ENCODE results near the gene MARK3.

Gene MARK3

DNA sequence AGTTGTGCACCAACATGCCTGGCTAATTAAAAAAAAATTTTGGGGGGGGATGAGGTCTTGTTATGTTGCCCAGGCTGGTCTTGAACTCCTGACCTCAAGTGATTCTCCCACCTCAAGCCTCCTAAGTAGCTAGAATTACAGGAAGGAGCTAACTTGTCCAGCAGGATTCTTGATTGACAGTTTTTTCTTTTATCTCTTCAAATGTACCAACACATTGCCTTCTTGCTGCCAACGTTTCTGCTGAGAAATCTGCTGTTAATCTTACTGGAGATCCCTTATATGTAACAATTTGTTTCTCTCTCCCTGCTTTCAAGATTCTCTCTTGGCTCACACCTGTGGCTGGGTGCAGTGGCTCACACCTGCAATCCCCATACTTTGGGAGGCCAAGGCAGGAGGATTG lies 22.4 kb upstream of the MARK3 start:
- no peak for FAIRE-seq
- DNase-seq (ENCODE audit: insufficient read length, low spot score): no peak

GRCh38 chr14:103366741-103367140 lies 18.5 kb upstream of the MARK3 start:
- FAIRE-seq: no peak
- DNase-seq (ENCODE audit: insufficient read length, low spot score): no peak

DNA sequence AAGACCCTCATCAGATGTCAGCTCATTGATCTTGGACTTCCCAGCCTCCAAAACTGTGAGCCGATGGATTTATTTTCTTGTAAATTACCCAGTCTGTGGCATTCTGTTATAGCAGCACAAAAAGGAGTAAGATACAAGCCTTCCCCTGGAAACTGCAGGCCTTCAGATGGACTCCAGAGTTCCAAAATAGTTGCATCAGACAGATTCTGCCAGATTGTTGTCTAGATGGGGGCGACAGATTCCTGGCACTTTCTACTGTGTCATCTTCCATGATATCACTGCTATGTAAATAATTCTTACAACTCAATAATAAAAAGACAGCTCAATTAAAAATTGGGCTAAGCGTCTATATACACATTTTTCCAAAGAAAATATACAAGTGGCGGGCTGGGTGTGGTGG lies 17.2 kb upstream of the MARK3 start:
- DNase-seq (ENCODE audit: insufficient read length, low spot score) (no peak), FAIRE-seq (no peak)

DNA sequence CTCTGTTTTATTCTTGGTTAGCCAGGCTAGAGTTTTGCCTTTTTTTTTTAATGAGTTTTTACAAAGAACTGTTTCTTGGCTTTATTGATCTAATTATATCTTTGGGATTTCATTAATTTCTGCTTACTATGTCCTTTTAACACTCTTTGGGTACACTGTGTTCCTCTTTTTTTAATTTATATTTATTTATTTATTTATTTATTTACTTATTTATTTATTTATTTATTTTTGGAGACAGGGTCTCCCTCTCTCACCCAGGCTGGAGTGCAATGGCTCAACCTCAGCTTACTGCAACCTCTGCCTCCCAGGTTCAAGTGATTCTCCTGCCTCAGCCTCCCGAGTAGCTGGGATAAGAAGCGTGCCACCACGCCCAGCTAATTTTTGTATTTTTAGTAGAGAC lies 15.1 kb upstream of the MARK3 start:
- no peak for FAIRE-seq
- no peak for DNase-seq (ENCODE audit: insufficient read length, low spot score)

- no peak for FAIRE-seq
- DNase-seq (ENCODE audit: insufficient read length, low spot score): no peak
Measured at GRCh38 chr14:103372017-103372416, 13.2 kb upstream of the MARK3 start.

GRCh38 chr14:103372552-103373304 lies 12.5 kb upstream of the MARK3 start:
- DNase-seq (ENCODE audit: insufficient read length, low spot score): peak; percentile 86
- no peak for FAIRE-seq

DNA sequence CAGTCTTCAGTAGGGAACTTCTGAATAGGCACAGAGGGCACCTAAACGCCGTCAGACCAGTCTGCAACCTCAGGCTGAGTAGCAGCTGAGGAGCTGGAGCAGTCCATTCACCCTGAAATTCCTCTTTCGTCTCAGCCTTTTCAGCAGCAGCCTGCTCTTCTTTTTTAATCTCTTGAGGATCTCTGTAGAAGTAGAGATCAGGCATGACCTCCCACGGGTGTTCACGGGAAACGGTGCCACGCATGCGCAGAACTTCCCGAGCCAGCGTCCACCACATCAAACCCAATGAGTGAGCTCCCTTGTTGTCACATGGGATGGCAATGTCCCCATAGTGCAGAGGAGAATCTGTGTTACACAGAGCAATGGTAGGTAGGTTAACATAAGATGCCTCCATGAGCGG lies 11.1 kb upstream of the MARK3 start:
- DNase-seq (ENCODE audit: insufficient read length, low spot score) (no peak), FAIRE-seq (no peak)

- FAIRE-seq: no peak
- no peak for DNase-seq (ENCODE audit: insufficient read length, low spot score)
Measured at GRCh38 chr14:103377522-103378037, 7.6 kb upstream of the MARK3 start.

GRCh38 chr14:103378038-103378854 lies 7.0 kb upstream of the MARK3 start:
- no peak for FAIRE-seq

DNA sequence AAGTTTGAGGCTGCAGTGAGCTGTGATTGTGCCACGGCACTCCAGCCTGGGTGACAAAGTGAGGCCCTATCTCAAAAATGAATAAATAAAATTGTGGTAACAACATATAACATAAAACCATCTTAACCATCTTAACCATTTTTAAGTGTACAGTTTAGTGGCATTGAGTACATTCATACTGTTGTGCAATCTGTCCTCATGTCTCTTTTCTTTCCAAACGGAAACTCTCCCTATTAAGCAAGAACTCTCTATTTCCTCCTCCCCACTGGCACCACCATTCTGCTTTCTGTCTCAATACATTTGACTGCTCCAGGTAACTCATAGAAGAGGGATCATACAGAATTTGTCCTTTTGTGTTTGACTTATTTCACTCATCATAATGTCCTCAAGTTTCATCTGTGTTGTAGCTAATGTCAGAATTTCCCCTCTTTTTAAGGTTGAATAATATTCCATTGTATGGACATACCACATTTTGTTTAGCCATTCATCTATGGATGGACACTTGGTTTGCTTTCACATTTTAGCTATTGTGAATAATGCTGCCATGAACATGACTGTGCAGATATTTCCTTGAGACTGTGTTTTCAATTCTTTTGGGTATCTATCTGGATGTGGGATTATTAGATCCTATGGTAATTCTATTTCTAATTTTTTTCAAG lies 4.4 kb upstream of the MARK3 start:
- FAIRE-seq: no peak

More at GRCh38 chr14:103378038-103378854, 7.0 kb upstream of the MARK3 start:
- DNase-seq (ENCODE audit: insufficient read length, low spot score): no peak

DNA sequence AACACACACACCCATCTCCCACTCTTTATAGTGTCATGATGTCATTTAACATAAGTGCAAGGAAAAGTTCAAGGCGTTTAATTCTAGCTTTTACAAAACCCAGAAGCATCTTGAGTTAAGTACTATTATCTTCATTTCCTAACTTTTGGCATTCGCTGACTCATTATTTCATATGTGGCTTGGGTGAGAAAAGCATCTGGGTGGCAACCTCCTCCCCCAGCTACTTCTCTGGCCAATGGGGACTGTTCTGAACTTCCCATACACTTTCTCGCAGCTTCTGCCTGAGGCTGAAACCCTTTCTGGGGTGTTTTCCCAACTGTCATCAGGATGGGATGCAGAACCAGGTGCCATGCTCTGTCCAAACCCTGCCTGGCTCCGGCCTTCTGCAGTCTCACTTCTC lies 2.8 kb upstream of the MARK3 start:
- FAIRE-seq: no peak

More for the DNA sequence above, 4.4 kb upstream of the MARK3 start:
- DNase-seq (ENCODE audit: insufficient read length, low spot score): no peak

GRCh38 chr14:103384450-103385151 lies 614 bp upstream of the MARK3 start:
- no peak for DNase-seq (ENCODE audit: insufficient read length, low spot score)
- no peak for FAIRE-seq

More for the DNA sequence above, 2.8 kb upstream of the MARK3 start:
- DNase-seq (ENCODE audit: insufficient read length, low spot score): no peak

DNA sequence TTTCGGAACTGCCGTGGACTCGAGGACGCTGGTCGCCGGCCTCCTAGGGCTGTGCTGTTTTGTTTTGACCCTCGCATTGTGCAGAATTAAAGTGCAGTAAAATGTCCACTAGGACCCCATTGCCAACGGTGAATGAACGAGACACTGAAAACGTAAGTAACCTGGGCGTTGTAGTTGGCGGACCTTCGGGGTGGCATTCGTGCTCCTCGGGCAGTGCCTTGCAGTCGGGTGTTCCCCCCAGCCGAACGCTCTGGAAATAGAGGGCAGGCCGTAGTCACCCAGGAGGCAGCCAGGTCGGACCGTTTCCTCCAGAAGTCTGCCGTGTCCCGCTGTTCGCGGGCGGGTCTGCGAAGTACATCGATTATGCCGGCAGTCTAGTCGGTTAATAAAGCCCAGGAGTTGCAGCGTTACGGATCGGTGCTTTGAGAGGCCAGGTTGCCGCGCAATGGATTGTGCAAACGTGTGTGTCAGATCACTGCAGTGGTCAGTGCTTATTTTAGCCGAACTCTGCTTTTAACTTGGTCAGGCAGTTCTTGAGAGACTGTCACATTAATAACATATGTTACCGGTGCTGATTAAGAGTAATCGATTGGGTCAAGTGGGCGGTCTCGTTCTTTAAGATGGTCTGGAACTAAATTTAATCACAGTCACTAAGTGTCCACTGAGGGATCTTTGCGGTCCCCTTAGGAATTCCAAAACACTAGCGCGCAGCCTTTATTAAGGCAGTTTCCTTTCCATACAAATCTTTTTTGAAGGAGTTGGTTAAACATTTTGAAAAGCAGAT lies 906 bp downstream of the MARK3 start:
- DNase-seq (ENCODE audit: insufficient read length, low spot score): no peak
- FAIRE-seq: peak; percentile 42

GRCh38 chr14:103386713-103387329 lies 1.6 kb downstream of the MARK3 start:
- no peak for FAIRE-seq
- DNase-seq (ENCODE audit: insufficient read length, low spot score): no peak

GRCh38 chr14:103388664-103389063 lies 3.4 kb downstream of the MARK3 start:
- DNase-seq (ENCODE audit: insufficient read length, low spot score) (no peak), FAIRE-seq (no peak)

- DNase-seq (ENCODE audit: insufficient read length, low spot score) (no peak), FAIRE-seq (no peak)
Measured at GRCh38 chr14:103390605-103391004, 5.4 kb downstream of the MARK3 start.

GRCh38 chr14:103391048-103391447 lies 5.8 kb downstream of the MARK3 start:
- FAIRE-seq: no peak
- DNase-seq (ENCODE audit: insufficient read length, low spot score): peak; percentile 68

- FAIRE-seq (no peak), DNase-seq (ENCODE audit: insufficient read length, low spot score) (no peak)
Measured at GRCh38 chr14:103392106-103392505, 6.9 kb downstream of the MARK3 start.

- FAIRE-seq (no peak), DNase-seq (ENCODE audit: insufficient read length, low spot score) (no peak)
Measured at GRCh38 chr14:103392572-103392971, 7.4 kb downstream of the MARK3 start.
